BJ (cell line): Measurements from ENCODE around the gene BGN. TPM values are rescaled to one million over a fixed set of nuclear protein-coding genes. Genes with fewer than 3 reads are reported as not detected.

ENCODE experiments used
- CTCF ChIA-PET: fragments of 350-600 bp; formaldehyde crosslinking; extraction: SDS; loops from one replicate; lab custom pipeline; 2021; ENCODE audit warnings: antibody characterized with exemption, inconsistent platforms; lab: Yijun Ruan, JAX
- POLR2A ChIA-PET: fragments of 300-600 bp; sonication (Branson Sonifier 250); formaldehyde crosslinking; extraction: SDS; loops from one replicate; lab custom pipeline; 2021; ENCODE audit warnings: antibody characterized with exemption; lab: Charles Lee
- DNase-seq: peaks from one replicate; pipeline ENCODE4 v3.0.0-alpha.2; 2011; ENCODE audit warnings: low read depth
- H3K27me3 ChIP-seq: 2 replicates; pipeline ENCODE4 v1.6.0; 2011; ENCODE audit warnings: low read length; ENCODE audit not compliant: control insufficient read depth, insufficient read depth
- H3K36me3 ChIP-seq: 2 replicates; pipeline ENCODE4 v1.5.1; 2011; ENCODE audit warnings: low read length; ENCODE audit not compliant: control insufficient read depth, insufficient read depth
- H3K4me3 ChIP-seq: 2 replicates; pipeline ENCODE4 v1.5.1; 2011; ENCODE audit warnings: low read depth, mild to moderate bottlenecking, control low read depth, low read length
- polyA plus RNA-seq: library from polyadenylated mRNA; depleted of rRNA; stranded (reverse); fragments of >200 nt; gene quantifications from 2 replicates; pipeline ENCODE4 v1.2.3, GENCODE V29; 2011
- TF ChIP-seq, protein P1 (sequence below): IDR thresholded peaks from 2 replicates; pipeline ENCODE4 v1.5.1; 2011; ENCODE audit warnings: low read depth, mild to moderate bottlenecking, control low read depth, inconsistent platforms, low read length, moderate library complexity; ENCODE audit not compliant: insufficient read depth

Gene BGN
- polyA plus RNA-seq, 1 experiment, result 487 TPM

DNA sequence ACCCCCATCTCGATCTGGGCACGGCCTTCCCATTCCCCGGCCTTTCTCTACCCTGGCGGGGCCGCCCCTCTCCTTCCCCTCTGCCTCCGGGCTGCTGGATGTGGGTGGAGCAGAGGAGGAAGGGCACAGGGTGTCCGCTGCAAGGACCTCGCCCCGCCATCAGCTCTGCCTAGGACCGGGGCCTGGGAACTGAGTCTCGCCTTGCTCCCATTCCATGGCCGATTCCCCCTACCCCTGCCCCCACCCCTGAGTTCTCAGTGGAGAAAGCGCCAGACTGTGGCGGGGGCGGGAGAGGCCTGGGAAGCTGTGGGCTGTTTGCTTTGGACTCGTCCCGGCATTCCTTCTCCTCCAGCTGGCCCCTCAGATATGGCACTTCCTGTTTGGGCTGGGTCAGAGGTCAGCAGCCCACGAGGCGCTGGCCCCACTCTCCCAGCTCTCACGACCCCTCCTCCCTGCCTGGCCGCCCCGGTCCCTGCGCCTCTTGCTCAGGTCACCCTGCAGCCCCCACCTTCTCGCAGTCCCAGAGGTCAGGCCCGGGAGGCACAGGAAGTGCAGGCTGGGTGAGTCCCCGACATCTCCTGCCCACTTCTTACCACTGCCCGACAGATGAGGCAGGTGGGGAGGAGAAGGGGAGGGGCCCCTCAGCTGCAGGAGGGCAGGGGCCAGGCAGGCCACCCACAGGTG, 6.4 kb upstream of the BGN start:
- DNase-seq, result no peak
- Histone ChIP-seq H3K36me3 (no peaks in the 10 kb centered on the region), H3K27me3 (no peaks in the 10 kb centered on the region), H3K4me3 (no peak overlapping the region)
- ChIA-PET POLR2A (no interaction called here), CTCF (interaction anchor here (0.5 to 1.1 kb wide), 4 partner anchors 16 to 27 kb away, joined by 3 to 4 read pairs (median 3); partner anchors contain the start of gene HAUS7)
- TF ChIP-seq, protein P1, sequence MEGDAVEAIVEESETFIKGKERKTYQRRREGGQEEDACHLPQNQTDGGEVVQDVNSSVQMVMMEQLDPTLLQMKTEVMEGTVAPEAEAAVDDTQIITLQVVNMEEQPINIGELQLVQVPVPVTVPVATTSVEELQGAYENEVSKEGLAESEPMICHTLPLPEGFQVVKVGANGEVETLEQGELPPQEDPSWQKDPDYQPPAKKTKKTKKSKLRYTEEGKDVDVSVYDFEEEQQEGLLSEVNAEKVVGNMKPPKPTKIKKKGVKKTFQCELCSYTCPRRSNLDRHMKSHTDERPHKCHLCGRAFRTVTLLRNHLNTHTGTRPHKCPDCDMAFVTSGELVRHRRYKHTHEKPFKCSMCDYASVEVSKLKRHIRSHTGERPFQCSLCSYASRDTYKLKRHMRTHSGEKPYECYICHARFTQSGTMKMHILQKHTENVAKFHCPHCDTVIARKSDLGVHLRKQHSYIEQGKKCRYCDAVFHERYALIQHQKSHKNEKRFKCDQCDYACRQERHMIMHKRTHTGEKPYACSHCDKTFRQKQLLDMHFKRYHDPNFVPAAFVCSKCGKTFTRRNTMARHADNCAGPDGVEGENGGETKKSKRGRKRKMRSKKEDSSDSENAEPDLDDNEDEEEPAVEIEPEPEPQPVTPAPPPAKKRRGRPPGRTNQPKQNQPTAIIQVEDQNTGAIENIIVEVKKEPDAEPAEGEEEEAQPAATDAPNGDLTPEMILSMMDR, result no peak

DNA sequence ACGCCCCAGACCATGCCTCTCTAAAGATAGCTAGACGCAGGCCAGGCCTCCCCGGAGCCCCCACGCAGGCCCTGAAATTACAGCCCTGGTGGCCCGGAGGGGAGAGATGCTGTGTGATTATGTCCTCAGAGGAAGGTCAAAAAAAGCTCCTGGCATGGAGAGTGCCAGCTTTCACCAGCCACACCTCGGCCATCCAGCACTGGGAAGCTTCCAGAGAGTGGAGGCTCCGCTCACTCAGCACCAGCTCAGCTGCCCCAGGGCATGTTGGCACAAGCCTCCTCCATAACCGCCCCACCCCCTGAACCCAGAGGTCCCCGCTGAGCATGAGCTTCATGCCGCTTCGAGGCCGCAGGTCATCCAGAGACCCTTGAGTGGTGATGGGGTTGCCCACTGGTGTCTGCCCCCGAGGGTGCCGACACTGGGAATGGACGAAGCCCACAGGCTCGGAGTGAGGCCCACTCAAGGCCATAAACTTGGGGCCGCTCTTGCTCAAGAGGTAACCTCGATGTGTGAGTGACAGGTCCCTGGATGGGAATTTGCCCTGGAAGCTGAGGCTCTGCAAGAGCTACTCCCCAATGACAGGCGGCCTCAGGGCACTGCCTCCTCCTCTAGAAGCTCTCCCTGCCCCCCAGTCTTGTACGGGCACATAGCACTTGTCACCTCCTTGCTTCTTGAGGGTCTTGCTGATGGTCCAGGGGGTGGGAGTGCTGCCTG, 4.4 kb upstream of the BGN start:
- TF ChIP-seq, protein P1, result no peak
- Histone ChIP-seq H3K27me3 (no peaks in the 10 kb centered on the region), H3K36me3 (no peaks in the 10 kb centered on the region), H3K4me3 (no peak overlapping the region)
- no peak for DNase-seq
- ChIA-PET CTCF (interaction anchor here (1.3 to 3.3 kb wide), 2 partner anchors 16 to 18 kb away, joined by 4 to 23 read pairs; partner anchors contain the start of gene HAUS7), POLR2A (no interaction called here)

DNA sequence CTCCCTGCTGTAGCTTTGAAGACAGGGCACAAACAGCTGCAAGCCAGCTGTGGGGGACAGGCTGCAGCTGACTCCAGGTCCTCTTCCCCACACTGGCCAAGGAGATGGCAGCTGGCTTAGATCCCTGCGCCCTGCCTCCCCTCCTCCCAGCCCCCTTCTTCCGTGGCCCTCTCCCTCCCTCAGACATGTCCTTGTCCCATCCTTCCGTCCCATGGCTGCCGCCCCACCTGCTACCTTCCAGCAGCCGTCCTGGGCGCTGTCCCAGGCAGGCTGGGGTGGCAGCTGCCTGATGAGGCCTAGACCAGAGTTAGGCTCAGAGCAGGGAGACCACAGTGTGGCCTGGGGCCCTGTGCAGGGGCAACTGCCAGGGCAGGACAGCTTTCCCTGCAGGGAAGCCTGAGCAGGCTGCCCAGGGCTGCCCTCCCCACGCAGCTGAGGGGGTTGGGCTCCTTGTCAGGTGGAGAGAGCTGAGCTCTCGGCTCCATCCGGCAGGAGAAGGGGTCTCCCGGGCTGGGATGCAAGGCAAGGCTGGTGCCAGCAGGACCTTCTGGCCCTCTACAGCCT, 3.3 kb upstream of the BGN start:
- no peak overlapping the region for H3K4me3 ChIP-seq
- ChIA-PET POLR2A (no interaction called here), CTCF (interaction anchor here (1.1 to 3.3 kb wide), 3 partner anchors 15 to 31 kb away, joined by 3 to 23 read pairs (median 4); partner anchors contain the start of gene HAUS7)
- TF ChIP-seq, protein P1, result no peak
- H3K27me3 ChIP-seq, result no peaks in the 10 kb centered on the region
- H3K36me3 ChIP-seq, result no peaks in the 10 kb centered on the region
- no peak for DNase-seq

DNA sequence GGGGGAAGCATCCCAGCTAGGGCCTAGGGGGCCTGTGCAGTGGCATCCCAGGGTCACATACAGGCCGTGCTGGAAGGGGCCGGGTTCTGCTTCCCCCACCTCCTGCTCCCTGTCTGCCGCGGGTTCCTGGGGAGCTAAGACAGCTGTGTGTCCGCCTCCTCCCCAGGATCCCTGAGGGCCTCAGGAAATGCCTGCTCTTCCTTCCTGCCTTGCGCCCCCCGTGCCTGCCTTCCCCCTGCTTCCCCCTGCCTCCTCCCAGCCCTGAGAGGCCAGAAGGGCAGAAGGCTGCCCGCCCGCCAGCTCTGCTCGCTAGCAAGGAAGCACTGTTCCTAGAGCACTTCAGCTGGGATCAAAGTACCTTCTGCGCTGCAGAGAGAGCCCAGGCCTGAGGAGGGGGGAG, 2.9 kb upstream of the BGN start:
- Histone ChIP-seq H3K4me3 (no peak overlapping the region), H3K27me3 (no peaks in the 10 kb centered on the region), H3K36me3 (no peaks in the 10 kb centered on the region)
- POLR2A ChIA-PET, result no interaction called here
- no peak for DNase-seq
- TF ChIP-seq, protein P1, result no peak
- CTCF ChIA-PET, result interaction anchor here (1.1 to 3.3 kb wide), 3 partner anchors 15 to 31 kb away, joined by 3 to 23 read pairs (median 4); partner anchors contain the start of gene HAUS7

DNA sequence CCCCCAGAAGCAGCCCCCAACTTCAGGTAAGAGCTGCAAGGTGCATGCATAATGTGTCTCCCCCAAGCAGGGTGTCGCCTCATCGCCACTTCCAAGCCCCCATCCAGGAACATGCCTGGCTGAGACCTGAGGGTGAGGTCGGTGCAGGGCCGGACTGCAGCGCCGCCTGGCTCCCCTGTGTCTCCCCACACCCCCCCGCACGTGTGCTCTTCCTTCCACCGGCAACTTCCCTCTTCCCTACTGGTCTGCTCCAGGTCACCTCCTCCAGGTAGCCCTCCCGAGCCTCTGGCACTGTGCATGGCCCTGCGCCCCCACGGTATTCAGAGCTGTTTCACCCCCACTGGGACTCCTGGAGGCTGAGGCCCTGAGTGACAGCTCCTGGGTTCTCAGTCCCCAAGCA, 2.2 kb upstream of the BGN start:
- no peak overlapping the region for H3K4me3 ChIP-seq
- DNase-seq, result no peak
- TF ChIP-seq, protein P1, result no peak
- H3K27me3 ChIP-seq, result no peaks in the 10 kb centered on the region
- no peaks in the 10 kb centered on the region for H3K36me3 ChIP-seq
- POLR2A ChIA-PET, result interaction anchor here (0.6 kb wide), 1 partner anchor 21 kb away, joined by 3 read pairs; no protein-coding TSS in a partner anchor
- CTCF ChIA-PET, result interaction anchor here (1.1 to 3.3 kb wide), 4 partner anchors 16 to 32 kb away, joined by 3 to 23 read pairs (median 4); partner anchors contain the start of gene HAUS7
